Stomach (tissue), 19 donors: ENCODE measurements around the gene RBM27. TPM values are rescaled to one million over a fixed set of nuclear protein-coding genes. Genes with fewer than 3 reads are reported as not detected.

Experiments
- DNase-seq, 2 donors: peaks; one replicate each; pipeline versions ENCODE4 v3.0.0 to v3.0.0-alpha.2; 2013 to 2019
- H3K27ac ChIP-seq, 5 donors: fragments of 200-600 bp in 4 of 5; sonication (generic) in 4 of 5; one replicate each; pipeline ENCODE4 v1.5.1; 2013 to 2019; ENCODE audit warnings: mild to moderate bottlenecking in 1 of 5, moderate library complexity in 1 of 5
- H3K27me3 ChIP-seq, 3 donors: fragments of 200-600 bp; sonication (generic); one replicate each; pipeline ENCODE4 v1.5.1; 2017 to 2019; ENCODE audit warnings: mixed run types in 1 of 3
- H3K36me3 ChIP-seq, 4 donors: fragments of 200-600 bp; sonication (generic); 1 replicate in 3 of 4; 2 replicates in 1 of 4; pipeline ENCODE4 v1.5.1; 2016 to 2019
- H3K4me1 ChIP-seq, 4 donors: fragments of 200-600 bp; sonication (generic); one replicate each; pipeline ENCODE4 v1.5.1; 2016 to 2019
- H3K4me3 ChIP-seq, 4 donors: fragments of 200-600 bp; sonication (generic) in 3 of 4; one replicate each; pipeline ENCODE4 v1.5.1; 2016 to 2019; ENCODE audit warnings: mild to moderate bottlenecking in 1 of 4
- H3K9me3 ChIP-seq, 4 donors: fragments of 200-600 bp; sonication (generic); one replicate each; pipeline ENCODE4 v1.5.1; 2016 to 2019
- CTCF ChIP-seq, 7 experiments: fragments of 450-650 bp in 4 of 7; fragments of 200-600 bp in 3 of 7; sonication (generic) in 3 of 7; IDR thresholded peaks; one replicate each; pipeline ENCODE4 v1.5.1; 2016 to 2019; ENCODE audit warnings: antibody characterized with exemption in 7 of 7, control low read depth in 2 of 7, mild to moderate bottlenecking in 1 of 7
- EP300 ChIP-seq: sonication (generic); formaldehyde crosslinking; IDR thresholded peaks from one replicate; pipeline ENCODE4 v1.6.1; 2017; ENCODE audit warnings: antibody characterized with exemption
- POLR2A ChIP-seq, 4 donors: fragments of 450-650 bp; IDR thresholded peaks; one replicate each; pipeline ENCODE4 v1.6.1; 2016; ENCODE audit warnings: antibody characterized with exemption in 4 of 4, control low read depth in 2 of 4, mild to moderate bottlenecking in 1 of 4, moderate library complexity in 1 of 4
- POLR2AphosphoS5 ChIP-seq, 3 donors: sonication (generic); formaldehyde crosslinking; IDR thresholded peaks; one replicate each; pipeline ENCODE4 v1.6.1; 2016; ENCODE audit warnings: antibody characterized with exemption in 3 of 3
- WGBS, 5 donors: extraction: QIAGEN DNeasy Blood & Tissue Kit in 3 of 5; methylation state at CpG; one replicate each; pipeline versions ENCODE4 v1.1.5 to v1.1.7; 2013 to 2018; 5-methylcytosine and 5-hydroxymethylcytosine counted together
- intact Hi-C: fragments of 100-400 bp; cut with DNase I; formaldehyde crosslinking; loops from one replicate; pipeline ENCODE4 v1.15.1; 2023; ENCODE audit warnings: low total_unique reads
- long read RNA-seq, 10 donors: transcript quantifications; one replicate each; lab custom pipeline, GENCODE V29; 2026
- polyA plus RNA-seq, 3 donors: library from polyadenylated mRNA; stranded (reverse); fragments of 200-250 nt; gene quantifications; one replicate each; pipeline ENCODE4 v1.2.3, GENCODE V29; 2013
- total RNA-seq, 5 donors: library from RNA; depleted of rRNA; stranded (reverse); fragments of >200 nt; gene quantifications; one replicate each; pipeline versions ENCODE4 v1.1.0 to v1.2.3, GENCODE V29; 2014 to 2016
- donor health status: healthy with polysubstance abuse.
- donor health status: Bipolar disorder and iron deficiency.
- donor health status: healthy.

RBM27 gene
- total RNA-seq (10 to 100 TPM in 2 of 5 donors, 1 to 10 TPM in 2, not detected in 1; 6.7 to 47.2 (median 12.9) TPM), polyA plus RNA-seq (1 to 10 TPM; 4.2 to 6.9 (median 5.2) TPM)
- long read RNA-seq, donor 1, full-length matches to known transcripts, result 1 of 1 reads
- long read RNA-seq, donor 1, partial matches to known transcripts, result 0 of 1 reads
- long read RNA-seq, donor 1, other reads (novel, unspliced or antisense), result 0 of 1 reads
- long read RNA-seq, donor 2, result 0 reads
- long read RNA-seq, donor 3, result 0 reads
- long read RNA-seq, donor 4, result 0 reads
- long read RNA-seq, donor 5, result 0 reads
- long read RNA-seq, donor 6, full-length matches to known transcripts, result 1 of 1 reads
- long read RNA-seq, donor 6, partial matches to known transcripts, result 0 of 1 reads
- long read RNA-seq, donor 6, other reads (novel, unspliced or antisense), result 0 of 1 reads
- long read RNA-seq, donor 7, result 0 reads
- long read RNA-seq, donor 8, result 0 reads
- long read RNA-seq, donor 9, result 0 reads
- long read RNA-seq, donor 10, result 0 reads

GRCh38 chr5:146203011-146203871 lies at the start of gene RBM27:
TSS of gene RBM27 (plus strand) at chr5:146203605. CDS start at chr5:146203766, 161 bp downstream.
- intact Hi-C loops, result no loop called here
- Histone ChIP-seq H3K36me3 (no peaks in the 10 kb centered on the region), H3K27ac (peak within 1 kb of the TSS; percentile 82 to 96 (median 89)), H3K9me3 (no peaks in the 10 kb centered on the region), H3K4me3 (peak within 1 kb of the TSS; percentile 77 to 96 (median 94)), H3K27me3 (no peaks in the 10 kb centered on the region), H3K4me1 (peaks cover 21 to 53% (median 39%) of the 10 kb centered on the region in 4 donors)
- TF ChIP-seq CTCF (IDR thresholded peaks at IDR 0.05) (peak in 1 of 7 experiments; percentile 10), POLR2A (IDR thresholded peaks at IDR 0.05) (peak in 2 of 4 donors; percentile 25 to 61), POLR2AphosphoS5 (IDR thresholded peaks at IDR 0.05) (peak; percentile 63 to 82 (median 78)), EP300 (no peak)
- peak; percentile 98 for DNase-seq
- WGBS, 5 donors, result 0% methylated on average over 45 to 48 of the region's 48 CpGs

- no peak overlapping the region for H3K4me3 ChIP-seq
- H3K27ac ChIP-seq, result no peak overlapping the region
- peaks cover 37 to 100% (median 99%) of the 10 kb centered on the region in 4 donors for H3K36me3 ChIP-seq
- intact Hi-C loops, result no loop called here
- DNase-seq, result no peak
- no peaks in the 10 kb centered on the region for H3K27me3 ChIP-seq
- TF ChIP-seq EP300 (no peak), CTCF (IDR thresholded peaks at IDR 0.05) (no peak), POLR2A (IDR thresholded peaks at IDR 0.05) (no peak), POLR2AphosphoS5 (IDR thresholded peaks at IDR 0.05) (no peak)
- H3K4me1 ChIP-seq, result no peaks in the 10 kb centered on the region
- H3K9me3 ChIP-seq, result no peaks in the 10 kb centered on the region
Observed at GRCh38 chr5:146158255-146158654, 45.1 kb upstream of the RBM27 start.

- Histone ChIP-seq H3K4me1 (no peaks in the 10 kb centered on the region), H3K4me3 (no peak overlapping the region), H3K36me3 (peaks cover 45 to 100% (median 100%) of the 10 kb centered on the region in 4 donors), H3K27ac (no peak overlapping the region), H3K9me3 (no peaks in the 10 kb centered on the region), H3K27me3 (no peaks in the 10 kb centered on the region)
- 95 to 100% (median 99%) methylated on average over 2 of the region's 2 CpGs for WGBS, 5 donors
- DNase-seq, result no peak
- no peak for TF ChIP-seq POLR2A (IDR thresholded peaks at IDR 0.05)
- TF ChIP-seq CTCF (IDR thresholded peaks at IDR 0.05), result no peak
- TF ChIP-seq EP300, result no peak
- TF ChIP-seq POLR2AphosphoS5 (IDR thresholded peaks at IDR 0.05), result no peak
- intact Hi-C loops, result no loop called here
Observed at GRCh38 chr5:146164382-146164781, 39.0 kb upstream of the RBM27 start.

GRCh38 chr5:146165460-146165859 lies 37.9 kb upstream of the RBM27 start:
- H3K27ac ChIP-seq, result no peak overlapping the region
- intact Hi-C loops, result no loop called here
- TF ChIP-seq POLR2AphosphoS5 (IDR thresholded peaks at IDR 0.05) (no peak), POLR2A (IDR thresholded peaks at IDR 0.05) (no peak), CTCF (IDR thresholded peaks at IDR 0.05) (no peak)
- no peaks in the 10 kb centered on the region for H3K27me3 ChIP-seq
- DNase-seq, result no peak
- peaks cover 50 to 100% (median 100%) of the 10 kb centered on the region in 4 donors for H3K36me3 ChIP-seq
- no peaks in the 10 kb centered on the region for H3K4me1 ChIP-seq
- no peaks in the 10 kb centered on the region for H3K9me3 ChIP-seq
- WGBS, 5 donors, result 81 to 92% (median 88%) methylated on average over 1 of the region's 1 CpG
- no peak overlapping the region for H3K4me3 ChIP-seq
